HUES48 (cell line): Measurements from ENCODE around the gene PROM1.

Source experiments
- H3K27ac ChIP-seq: one replicate; pipeline ENCODE4 v1.7.0; 2013; ENCODE audit warnings: low read depth, low read length, inconsistent platforms
- H3K27me3 ChIP-seq: 2 replicates; pipeline ENCODE4 v1.6.1; 2013; ENCODE audit warnings: mild to moderate bottlenecking, low read length; ENCODE audit not compliant: control insufficient read depth, insufficient read depth
- H3K36me3 ChIP-seq: 2 replicates; pipeline ENCODE4 v1.6.1; 2013; ENCODE audit warnings: low read length; ENCODE audit not compliant: control insufficient read depth, insufficient read depth
- H3K4me1 ChIP-seq: 2 replicates; pipeline ENCODE4 v1.6.1; 2013; ENCODE audit warnings: mild to moderate bottlenecking, low read length; ENCODE audit not compliant: control insufficient read depth, insufficient read depth
- H3K4me3 ChIP-seq: 2 replicates; pipeline ENCODE4 v1.5.1; 2013; ENCODE audit warnings: mild to moderate bottlenecking, low read depth, low read length
- H3K9ac ChIP-seq: 2 replicates; pipeline ENCODE4 v1.6.1; 2013; ENCODE audit warnings: mild to moderate bottlenecking, low read depth, low read length, moderate library complexity
- H3K9me3 ChIP-seq: 2 replicates; pipeline ENCODE4 v1.6.1; 2013; ENCODE audit warnings: low read length; ENCODE audit not compliant: control insufficient read depth, insufficient read depth

Gene PROM1

DNA sequence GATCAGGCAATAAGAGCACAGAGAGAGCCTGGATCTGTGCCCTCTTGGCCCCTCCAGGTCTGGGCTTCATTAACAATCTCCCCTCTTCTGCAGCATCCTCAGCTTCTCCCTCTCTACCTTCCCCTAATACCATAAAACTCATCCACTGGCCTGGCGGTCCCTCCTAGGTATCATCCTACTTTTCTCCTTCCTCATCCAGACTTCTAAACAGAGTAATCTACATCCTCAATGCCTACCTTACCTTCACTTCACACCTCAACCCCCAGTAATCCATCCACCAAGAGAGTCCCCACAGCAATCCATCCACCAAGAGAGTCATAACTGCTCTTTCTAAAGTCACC, 162.3 kb downstream of the PROM1 start:
- no peak overlapping the region for H3K9ac ChIP-seq
- H3K27ac ChIP-seq = no peak overlapping the region
- H3K9me3 ChIP-seq = no peaks in the 10 kb centered on the region; the same call in 1 of the 2 replicates
- no peaks in the 10 kb centered on the region for H3K27me3 ChIP-seq
- H3K4me3 ChIP-seq = no peak overlapping the region
- no peaks in the 10 kb centered on the region for H3K4me1 ChIP-seq
- no peaks in the 10 kb centered on the region for H3K36me3 ChIP-seq

GRCh38 chr4:15920723-15921591, 162.9 kb downstream of the PROM1 start:
- no peaks in the 10 kb centered on the region for H3K27me3 ChIP-seq
- no peaks in the 10 kb centered on the region; the same call in 1 of the 2 replicates for H3K9me3 ChIP-seq
- H3K27ac ChIP-seq = no peak overlapping the region
- H3K36me3 ChIP-seq = no peaks in the 10 kb centered on the region
- no peak overlapping the region for H3K9ac ChIP-seq
- no peaks in the 10 kb centered on the region for H3K4me1 ChIP-seq
- H3K4me3 ChIP-seq = no peak overlapping the region

- H3K27ac ChIP-seq = no peak overlapping the region
Observed at GRCh38 chr4:15918484-15919129, 165.2 kb downstream of the PROM1 start.

More at GRCh38 chr4:15918484-15919129, 165.2 kb downstream of the PROM1 start:
- H3K36me3 ChIP-seq = no peaks in the 10 kb centered on the region
- no peak overlapping the region for H3K4me3 ChIP-seq
- H3K9ac ChIP-seq = no peak overlapping the region
- H3K27me3 ChIP-seq = no peaks in the 10 kb centered on the region
- peaks cover 3% of the 10 kb centered on the region; the same call in 1 of the 2 replicates for H3K9me3 ChIP-seq
- H3K4me1 ChIP-seq = no peaks in the 10 kb centered on the region
